Prostate gland (tissue), 2 donors: ENCODE results near the gene KRT2. TPM values are rescaled to one million over a fixed set of nuclear protein-coding genes. Genes with fewer than 3 reads are reported as not detected.

ENCODE experiments used
- DNase-seq: peaks from one replicate; pipeline ENCODE4 v3.0.0-alpha.2; 2019; ENCODE audit warnings: low spot score
- H3K27ac ChIP-seq, 2 donors: fragments of 200-600 bp; sonication (generic); 2 replicates each; pipeline ENCODE4 v1.5.1; 2017 to 2019
- H3K27me3 ChIP-seq: fragments of 200-600 bp; sonication (generic); replicated peaks from 2 replicates; pipeline ENCODE4 v1.5.1; 2019; ENCODE audit not compliant: insufficient read depth
- H3K36me3 ChIP-seq, 2 donors: fragments of 200-600 bp; sonication (generic); 1 replicate in 1 of 2; 2 replicates in 1 of 2; pipeline versions ENCODE4 v1.5.1 to v1.8.1; 2017 to 2019
- H3K4me1 ChIP-seq: fragments of 200-600 bp; sonication (generic); replicated peaks from 2 replicates; pipeline ENCODE4 v1.5.1; 2019
- H3K4me3 ChIP-seq, 2 donors: fragments of 200-600 bp; sonication (generic); 2 replicates each; pipeline ENCODE4 v1.5.1; 2017 to 2019
- H3K9me3 ChIP-seq: fragments of 200-600 bp; sonication (generic); 2 replicates; pipeline ENCODE4 v1.5.1; 2017
- CTCF ChIP-seq, 4 experiments: fragments of 200-600 bp in 2 of 4; fragments of 450-650 bp in 2 of 4; sonication (generic) in 2 of 4; IDR thresholded peaks; 1 replicate in 3 of 4; 2 replicates in 1 of 4; pipeline ENCODE4 v1.5.1; 2016 to 2019; ENCODE audit warnings: antibody characterized with exemption in 4 of 4, mild to moderate bottlenecking in 2 of 4, moderate library complexity in 2 of 4
- POLR2A ChIP-seq: fragments of 450-650 bp; IDR thresholded peaks from one replicate; pipeline ENCODE4 v1.6.1; 2016; ENCODE audit warnings: antibody characterized with exemption, mild to moderate bottlenecking
- POLR2AphosphoS5 ChIP-seq: sonication (generic); formaldehyde crosslinking; IDR thresholded peaks from one replicate; pipeline ENCODE4 v1.6.1; 2017; ENCODE audit warnings: antibody characterized with exemption
- WGBS: methylation state at CpG from one replicate; pipeline ENCODE4 v1.1.5; 2018; 5-methylcytosine and 5-hydroxymethylcytosine counted together
- intact Hi-C: fragments of 100-400 bp; cut with DNase I; formaldehyde crosslinking; loops from one replicate; pipeline ENCODE4 v1.14.2; 2022
- total RNA-seq, 2 donors: library from RNA; depleted of rRNA; stranded (reverse); fragments of >200 nt; gene quantifications; one replicate each; pipeline ENCODE4 v1.1.0, GENCODE V29; 2016

The KRT2 gene
- total RNA-seq, 2 donors from 2014 or later = 0.41 to 5.1 TPM

DNA sequence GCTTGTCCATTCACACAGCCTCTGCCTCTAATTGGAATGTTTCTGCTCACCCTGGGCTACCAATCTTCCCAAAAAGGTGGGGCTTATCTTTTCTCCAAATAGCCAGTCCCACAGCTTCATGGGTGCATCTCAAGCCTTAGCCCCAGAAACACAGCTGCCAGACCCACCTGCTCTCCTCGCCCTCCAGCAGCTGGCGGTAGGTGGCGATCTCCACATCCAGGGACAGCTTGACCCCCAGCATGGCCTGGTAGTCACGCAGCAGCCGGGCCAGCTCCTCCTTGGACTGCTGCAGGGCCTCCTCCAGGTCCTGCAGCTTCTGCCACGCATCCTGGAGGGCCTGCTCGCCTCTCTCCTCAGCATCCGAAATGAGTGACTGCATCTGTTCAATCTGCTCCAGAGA, 40.2 kb upstream of the KRT2 start:
- Histone ChIP-seq H3K27me3 (peaks cover 8% of the 10 kb centered on the region), H3K4me1 (no peaks in the 10 kb centered on the region), H3K9me3 (no peaks in the 10 kb centered on the region), H3K4me3 (no peak overlapping the region), H3K27ac (no peak overlapping the region), H3K36me3 (no peaks in the 10 kb centered on the region)
- DNase-seq = no peak
- 97% methylated on average over 7 of the region's 8 CpGs for WGBS
- TF ChIP-seq POLR2AphosphoS5 (no peak), POLR2A (no peak), CTCF (IDR thresholded peaks at IDR 0.05) (no peak)
- intact Hi-C loops = no loop called here

- intact Hi-C loops = no loop called here
- DNase-seq = no peak
- H3K27ac ChIP-seq = no peak overlapping the region
- TF ChIP-seq CTCF (IDR thresholded peaks at IDR 0.05) (no peak), POLR2AphosphoS5 (no peak), POLR2A (no peak)
- no peaks in the 10 kb centered on the region for H3K36me3 ChIP-seq
- 64% methylated on average over 2 of the region's 2 CpGs for WGBS
- no peaks in the 10 kb centered on the region for H3K4me1 ChIP-seq
- H3K4me3 ChIP-seq = no peak overlapping the region
- no peaks in the 10 kb centered on the region for H3K9me3 ChIP-seq
- H3K27me3 ChIP-seq = peaks cover 8% of the 10 kb centered on the region
These were observed 39.8 kb upstream of the KRT2 start for GRCh38 chr12:52691841-52692150.

DNA sequence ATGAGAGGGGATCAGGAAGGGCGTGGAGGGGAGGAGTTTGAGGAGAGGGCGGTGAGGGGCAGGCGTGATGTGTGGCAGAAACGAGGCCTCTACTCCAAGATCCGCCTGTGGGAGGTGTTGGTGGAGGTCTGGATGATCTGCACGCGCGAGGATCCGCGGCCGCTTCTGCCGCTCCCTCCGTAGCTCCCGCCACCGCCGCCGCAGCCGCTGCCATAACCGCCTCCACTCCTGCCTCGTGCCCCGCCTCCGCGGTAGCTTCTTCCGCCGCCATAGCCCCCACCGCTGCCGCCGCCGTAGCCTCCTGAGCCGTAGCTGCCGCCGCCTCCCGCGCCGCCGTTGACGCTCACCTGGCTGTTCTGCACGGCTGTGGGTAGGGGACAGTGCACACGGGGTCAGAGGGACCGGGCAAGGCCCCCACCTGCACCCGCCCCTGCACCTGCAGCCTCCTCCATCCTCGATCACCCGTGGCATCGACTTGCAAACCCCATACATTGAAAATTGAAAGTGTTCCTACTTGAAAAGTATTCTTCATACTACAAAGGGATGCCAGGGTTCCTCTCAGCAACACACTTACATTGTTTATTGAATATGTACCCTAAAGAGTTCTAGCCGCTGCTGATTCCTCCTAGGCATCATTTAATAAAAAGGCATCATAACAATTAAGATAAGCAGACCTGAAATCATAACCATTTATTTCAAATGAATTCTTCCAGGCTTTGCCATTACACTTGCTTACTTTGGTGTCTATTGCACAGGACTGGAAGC, 39.2 kb upstream of the KRT2 start:
- Histone ChIP-seq H3K27me3 (peaks cover 8% of the 10 kb centered on the region), H3K4me3 (peak overlapping the region; percentile 12 to 18), H3K27ac (no peak overlapping the region), H3K9me3 (no peaks in the 10 kb centered on the region), H3K36me3 (no peaks in the 10 kb centered on the region), H3K4me1 (no peaks in the 10 kb centered on the region)
- DNase-seq = no peak
- TF ChIP-seq CTCF (IDR thresholded peaks at IDR 0.05) (no peak), POLR2AphosphoS5 (no peak), POLR2A (no peak)
- intact Hi-C loops = no loop called here
- 3% methylated on average over 45 of the region's 45 CpGs for WGBS

DNA sequence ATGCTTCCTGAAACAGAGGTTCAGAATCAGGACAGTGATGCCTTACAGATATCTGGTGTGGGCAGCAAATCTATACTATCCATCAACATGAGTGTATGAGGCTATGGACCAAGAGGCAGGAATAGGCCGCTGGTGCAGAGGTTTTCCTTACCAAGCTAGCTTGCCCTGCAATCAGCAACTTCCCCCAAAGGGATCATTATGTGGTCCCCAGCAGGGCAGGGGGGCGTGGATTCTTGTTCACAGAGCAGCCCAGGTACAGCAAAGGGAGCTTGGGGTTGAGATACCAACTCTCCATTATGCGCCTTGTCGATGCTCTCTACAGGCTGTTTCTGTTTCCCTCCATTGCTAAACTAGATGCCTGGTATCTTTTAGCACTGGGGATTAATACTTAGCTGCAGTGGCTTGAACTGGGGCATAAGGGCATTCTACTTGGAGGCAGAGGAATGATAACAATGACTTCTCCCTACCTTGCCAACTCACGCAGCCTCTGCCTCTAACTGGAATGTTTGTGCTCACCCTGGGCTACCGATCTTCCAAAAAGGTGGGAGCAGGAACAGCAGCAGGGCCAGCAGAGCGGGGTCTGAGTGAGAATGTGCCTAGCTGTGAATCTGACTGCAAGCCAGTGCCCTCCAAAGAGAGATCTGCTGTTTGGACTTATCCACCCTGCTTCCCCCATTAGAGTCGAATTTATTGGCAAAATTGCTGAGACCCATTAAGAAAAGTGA, 38.5 kb upstream of the KRT2 start:
- Histone ChIP-seq H3K36me3 (no peaks in the 10 kb centered on the region), H3K4me3 (peak overlapping the region; percentile 12 to 18), H3K27ac (no peak overlapping the region), H3K27me3 (peaks cover 8% of the 10 kb centered on the region), H3K4me1 (no peaks in the 10 kb centered on the region), H3K9me3 (no peaks in the 10 kb centered on the region)
- 67% methylated on average over 8 of the region's 8 CpGs for WGBS
- intact Hi-C loops = no loop called here
- TF ChIP-seq POLR2A (no peak), POLR2AphosphoS5 (no peak), CTCF (IDR thresholded peaks at IDR 0.05) (no peak)
- DNase-seq = no peak

GRCh38 chr12:52689936-52690335, 37.9 kb upstream of the KRT2 start:
- no peak for TF ChIP-seq CTCF (IDR thresholded peaks at IDR 0.05)
- TF ChIP-seq POLR2AphosphoS5 = no peak
- TF ChIP-seq POLR2A = no peak
- H3K36me3 ChIP-seq = no peaks in the 10 kb centered on the region
- H3K4me1 ChIP-seq = no peaks in the 10 kb centered on the region
- H3K4me3 ChIP-seq = no peak overlapping the region
- no peak overlapping the region for H3K27ac ChIP-seq
- intact Hi-C loops = no loop called here
- no peaks in the 10 kb centered on the region for H3K9me3 ChIP-seq
- 94% methylated on average over 1 of the region's 1 CpG for WGBS
- peaks cover 8% of the 10 kb centered on the region for H3K27me3 ChIP-seq
- DNase-seq = no peak
